DOHH2 (cell line): ENCODE measurements around the gene RARS2.

Experiments
- H3F3A ChIP-seq: fragments of 200-600 bp; sonication (generic), shearing (Covaris generic); 2 replicates; pipeline ENCODE4 v1.6.0; 2016; ENCODE audit warnings: antibody characterized with exemption, mild to moderate bottlenecking; ENCODE audit not compliant: control insufficient read depth, insufficient read depth
- H3K27ac ChIP-seq: fragments of 200-600 bp; sonication (generic); 2 replicates; pipeline ENCODE4 v1.5.1; 2014; ENCODE audit warnings: low read depth, mild to moderate bottlenecking, low read length, moderate library complexity
- H3K27me3 ChIP-seq: fragments of 200-600 bp; sonication (generic); 2 replicates; pipeline ENCODE4 v1.6.1; 2014; ENCODE audit warnings: mild to moderate bottlenecking, low read length, mixed read lengths; ENCODE audit not compliant: control insufficient read depth
- H3K36me3 ChIP-seq: fragments of 200-600 bp; sonication (generic); 2 replicates; pipeline ENCODE4 v1.6.1; 2014; ENCODE audit warnings: mild to moderate bottlenecking, low read length, moderate library complexity, mixed read lengths; ENCODE audit not compliant: control insufficient read depth
- H3K4me1 ChIP-seq: fragments of 200-600 bp; sonication (generic); 2 replicates; pipeline ENCODE4 v1.6.1; 2014; ENCODE audit warnings: mild to moderate bottlenecking, low read length, mixed read lengths; ENCODE audit not compliant: control insufficient read depth
- H3K4me2 ChIP-seq: fragments of 200-600 bp; sonication (generic); 2 replicates; pipeline ENCODE4 v1.6.0; 2014; ENCODE audit warnings: mild to moderate bottlenecking, low read length, moderate library complexity
- H3K4me3 ChIP-seq: fragments of 200-600 bp; sonication (generic); 2 replicates; pipeline ENCODE4 v1.5.1; 2014; ENCODE audit warnings: mild to moderate bottlenecking, low read length, mixed read lengths
- H3K79me2 ChIP-seq: fragments of 200-600 bp; sonication (generic); 2 replicates; pipeline ENCODE4 v1.6.1; 2014; ENCODE audit warnings: mild to moderate bottlenecking, low read length, mixed read lengths; ENCODE audit not compliant: control insufficient read depth
- H3K9me2 ChIP-seq: fragments of 200-600 bp; sonication (generic); replicated peaks from 2 replicates; pipeline ENCODE4 v1.6.1; 2014; ENCODE audit warnings: mild to moderate bottlenecking, low read length, mixed read lengths; ENCODE audit not compliant: control insufficient read depth
- H3K9me3 ChIP-seq: fragments of 200-600 bp; sonication (generic); 2 replicates; pipeline ENCODE4 v1.6.1; 2014; ENCODE audit warnings: antibody characterized with exemption, low read length, mixed read lengths; ENCODE audit not compliant: control insufficient read depth, insufficient read depth
- H4K20me1 ChIP-seq: fragments of 200-600 bp; sonication (generic); 2 replicates; pipeline ENCODE4 v1.6.0; 2014; ENCODE audit warnings: low read depth, mild to moderate bottlenecking, antibody characterized with exemption, low read length, moderate library complexity; ENCODE audit not compliant: control insufficient read depth, insufficient read depth
- CTCF ChIP-seq: fragments of 200-600 bp; sonication (generic); IDR thresholded peaks from one replicate; pipeline ENCODE4 v1.5.1; 2014; ENCODE audit warnings: antibody characterized with exemption, mild to moderate bottlenecking, low read depth, low read length; ENCODE audit not compliant: poor library complexity, severe bottlenecking
- EZH2phosphoT487 ChIP-seq: fragments of 200-600 bp; sonication (generic); IDR thresholded peaks from 2 replicates; pipeline ENCODE4 v1.6.1; 2017; ENCODE audit warnings: borderline replicate concordance, mild to moderate bottlenecking, antibody characterized with exemption, low read length, moderate library complexity, mixed read lengths

The RARS2 gene

GRCh38 chr6:87608802-87609201, 19.0 kb upstream of the RARS2 start:
- H3K9me2 ChIP-seq: no peaks in the 10 kb centered on the region
- H3K27me3 ChIP-seq: no peaks in the 10 kb centered on the region
- TF ChIP-seq EZH2phosphoT487: no peak
- no peak for TF ChIP-seq CTCF
- no peak overlapping the region for H3K27ac ChIP-seq
- no peaks in the 10 kb centered on the region for H4K20me1 ChIP-seq
- H3K79me2 ChIP-seq: no peaks in the 10 kb centered on the region
- peaks cover 58% of the 10 kb centered on the region for H3K36me3 ChIP-seq
- H3F3A ChIP-seq: peaks cover 3% of the 10 kb centered on the region
- no peaks in the 10 kb centered on the region for H3K9me3 ChIP-seq
- no peaks in the 10 kb centered on the region for H3K4me1 ChIP-seq
- no peak overlapping the region for H3K4me2 ChIP-seq
- no peak overlapping the region for H3K4me3 ChIP-seq

DNA sequence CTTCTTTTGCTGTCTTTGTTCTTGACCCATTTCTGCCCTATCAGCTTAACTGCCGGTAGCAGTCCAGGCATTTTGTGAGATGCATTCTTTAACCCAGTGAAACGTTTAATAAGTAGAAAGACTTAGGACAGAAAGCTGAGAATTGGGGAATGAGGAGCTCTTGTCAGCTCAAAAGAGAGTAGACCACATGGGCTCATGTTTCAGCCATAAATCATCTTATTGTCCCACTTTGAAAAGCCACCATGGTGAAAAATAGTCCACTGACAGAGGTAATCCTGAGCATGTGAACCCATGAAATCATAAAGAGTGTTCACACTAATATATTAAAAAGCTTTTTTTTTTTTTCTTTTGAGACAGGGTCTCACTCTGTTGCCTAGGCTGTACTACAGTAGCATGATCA, 16.4 kb upstream of the RARS2 start:
- Histone ChIP-seq H3K4me2 (no peak overlapping the region), H3K4me3 (no peak overlapping the region), H3K36me3 (peaks cover 50% of the 10 kb centered on the region), H3K27me3 (no peaks in the 10 kb centered on the region), H3K9me3 (no peaks in the 10 kb centered on the region), H3K27ac (no peak overlapping the region), H3K9me2 (no peaks in the 10 kb centered on the region), H3F3A (peaks cover 3% of the 10 kb centered on the region), H4K20me1 (no peaks in the 10 kb centered on the region), H3K4me1 (no peaks in the 10 kb centered on the region), H3K79me2 (no peaks in the 10 kb centered on the region)
- TF ChIP-seq EZH2phosphoT487 (no peak), CTCF (no peak)

DNA sequence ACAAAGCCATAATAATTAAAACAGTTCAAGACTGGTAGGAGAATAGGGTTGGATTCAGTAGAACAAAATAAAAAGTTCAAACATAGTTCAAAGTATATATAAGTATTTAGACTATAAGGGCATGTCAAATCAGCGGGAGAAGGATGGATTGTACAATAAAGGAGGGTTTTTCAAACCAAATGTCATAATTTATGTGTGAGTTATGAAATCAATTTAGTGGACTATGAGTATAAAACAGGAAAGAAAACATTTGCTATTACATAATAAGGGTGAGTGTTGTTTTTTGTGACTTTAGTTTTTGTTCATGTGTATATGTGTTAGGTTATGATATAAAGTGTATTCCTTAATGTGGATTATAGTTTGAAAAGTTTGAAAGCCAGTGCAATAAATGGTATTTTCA, 10.8 kb upstream of the RARS2 start:
- Histone ChIP-seq H3K4me1 (no peaks in the 10 kb centered on the region), H3K9me2 (no peaks in the 10 kb centered on the region), H4K20me1 (no peaks in the 10 kb centered on the region), H3K9me3 (no peaks in the 10 kb centered on the region), H3K27ac (no peak overlapping the region), H3K4me3 (no peak overlapping the region), H3K4me2 (no peak overlapping the region), H3K36me3 (peaks cover 33% of the 10 kb centered on the region), H3F3A (peaks cover 2% of the 10 kb centered on the region; the same call in 1 of the 2 replicates), H3K27me3 (no peaks in the 10 kb centered on the region), H3K79me2 (no peaks in the 10 kb centered on the region; the same call in 1 of the 2 replicates)
- no peak for TF ChIP-seq EZH2phosphoT487
- no peak for TF ChIP-seq CTCF

GRCh38 chr6:87590990-87591389, 1.2 kb upstream of the RARS2 start:
- peaks cover 34% of the 10 kb centered on the region for H3K4me1 ChIP-seq
- H3K4me3 ChIP-seq: peak overlapping the region; percentile 95
- peak overlapping the region; percentile 70 for H3K4me2 ChIP-seq
- H3K79me2 ChIP-seq: peaks cover 84% of the 10 kb centered on the region
- no peaks in the 10 kb centered on the region for H3K27me3 ChIP-seq
- TF ChIP-seq CTCF (no peak), EZH2phosphoT487 (no peak)
- H4K20me1 ChIP-seq: 0 out of 2 replicates have a peak, but pooled peaks cover 5% of the 10 kb centered on the region
- no peaks in the 10 kb centered on the region for H3F3A ChIP-seq
- H3K27ac ChIP-seq: no peak overlapping the region
- H3K36me3 ChIP-seq: peaks cover 73% of the 10 kb centered on the region
- no peaks in the 10 kb centered on the region; the same call in 1 of the 2 replicates for H3K9me3 ChIP-seq
- no peaks in the 10 kb centered on the region for H3K9me2 ChIP-seq
